Activated naive CD4-positive, alpha-beta T cell treated with anti-CD3 and anti-CD28 coated beads, Interleukin-2, amount 50 U/mL, for 72 hours (primary cell): ENCODE data around the gene CD55. TPM values are rescaled to one million over a fixed set of nuclear protein-coding genes. Genes with fewer than 3 reads are reported as not detected.

ENCODE experiments used
- total RNA-seq, 2 donors: library from RNA; stranded (reverse); gene quantifications; one replicate each; pipeline ENCODE4 v1.2.3, GENCODE V29; 2022

CD55 gene
- total RNA-seq, 2 donors from 2014 or later, result 55.1 to 141 TPM

Other genes starting within 250 kb of the CD55 start
- gene C4BPB, start 232.8 kb upstream of the CD55 start, total RNA-seq, result 1 to 10 TPM; 8.3 to 8.9 TPM
- gene C4BPA, start 217.4 kb upstream of the CD55 start, total RNA-seq, result not detected
- under 1 TPM; 0.23 to 0.27 TPM for gene CR2, start 132.7 kb downstream of the CD55 start, total RNA-seq
- gene CR1, start 174.5 kb downstream of the CD55 start, total RNA-seq, result under 1 TPM; 0.02 to 0.08 TPM